GM21825 (cell line): Measurements from ENCODE around the gene PEX14.
"Not testable (repeated sequence)": the region's sequence is repeated elsewhere in the genome, so short reads cannot be mapped to it uniquely, and the experiment has no call there.

ENCODE experiments used
- ATAC-seq: cut with Tn5 transposase; IDR thresholded peaks from one replicate; pipeline ENCODE4 v1.9.1; 2021; ENCODE audit warnings: mild to moderate bottlenecking, moderate library complexity; ENCODE audit not compliant: unreplicated experiment

PEX14 gene, protein sequence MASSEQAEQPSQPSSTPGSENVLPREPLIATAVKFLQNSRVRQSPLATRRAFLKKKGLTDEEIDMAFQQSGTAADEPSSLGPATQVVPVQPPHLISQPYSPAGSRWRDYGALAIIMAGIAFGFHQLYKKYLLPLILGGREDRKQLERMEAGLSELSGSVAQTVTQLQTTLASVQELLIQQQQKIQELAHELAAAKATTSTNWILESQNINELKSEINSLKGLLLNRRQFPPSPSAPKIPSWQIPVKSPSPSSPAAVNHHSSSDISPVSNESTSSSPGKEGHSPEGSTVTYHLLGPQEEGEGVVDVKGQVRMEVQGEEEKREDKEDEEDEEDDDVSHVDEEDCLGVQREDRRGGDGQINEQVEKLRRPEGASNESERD

GRCh38 chr1:10474613-10475507 lies at the start of gene PEX14:
PEX14 (plus strand) TSS chr1:10474950; CDS start chr1:10474967, 17 bp downstream.
- ATAC-seq = peak; percentile 61

- not testable (repeated sequence) for ATAC-seq
Measured at GRCh38 chr1:10425826-10426534, 48.8 kb upstream of the PEX14 start.

DNA sequence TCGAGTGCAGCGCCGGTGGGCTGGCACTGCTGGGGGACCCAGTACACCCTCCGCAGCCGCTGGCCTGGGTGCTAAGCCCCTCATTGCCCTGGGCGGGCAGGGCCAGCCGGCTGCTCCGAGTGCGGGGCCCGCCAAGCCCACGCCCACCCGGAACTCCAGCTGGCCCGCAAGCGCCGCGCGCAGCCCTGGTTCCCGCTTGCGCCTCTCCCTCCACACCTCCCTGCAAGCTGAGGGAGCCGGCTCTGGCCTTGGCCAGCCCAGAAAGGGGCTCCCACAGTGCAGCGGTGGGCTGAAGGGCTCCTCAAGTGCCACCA lies 48.3 kb upstream of the PEX14 start:
- not testable (repeated sequence) for ATAC-seq

- no peak for ATAC-seq
Measured at GRCh38 chr1:10428984-10429383, 45.8 kb upstream of the PEX14 start.

- ATAC-seq = no peak
Measured at GRCh38 chr1:10429868-10430215, 44.9 kb upstream of the PEX14 start.

DNA sequence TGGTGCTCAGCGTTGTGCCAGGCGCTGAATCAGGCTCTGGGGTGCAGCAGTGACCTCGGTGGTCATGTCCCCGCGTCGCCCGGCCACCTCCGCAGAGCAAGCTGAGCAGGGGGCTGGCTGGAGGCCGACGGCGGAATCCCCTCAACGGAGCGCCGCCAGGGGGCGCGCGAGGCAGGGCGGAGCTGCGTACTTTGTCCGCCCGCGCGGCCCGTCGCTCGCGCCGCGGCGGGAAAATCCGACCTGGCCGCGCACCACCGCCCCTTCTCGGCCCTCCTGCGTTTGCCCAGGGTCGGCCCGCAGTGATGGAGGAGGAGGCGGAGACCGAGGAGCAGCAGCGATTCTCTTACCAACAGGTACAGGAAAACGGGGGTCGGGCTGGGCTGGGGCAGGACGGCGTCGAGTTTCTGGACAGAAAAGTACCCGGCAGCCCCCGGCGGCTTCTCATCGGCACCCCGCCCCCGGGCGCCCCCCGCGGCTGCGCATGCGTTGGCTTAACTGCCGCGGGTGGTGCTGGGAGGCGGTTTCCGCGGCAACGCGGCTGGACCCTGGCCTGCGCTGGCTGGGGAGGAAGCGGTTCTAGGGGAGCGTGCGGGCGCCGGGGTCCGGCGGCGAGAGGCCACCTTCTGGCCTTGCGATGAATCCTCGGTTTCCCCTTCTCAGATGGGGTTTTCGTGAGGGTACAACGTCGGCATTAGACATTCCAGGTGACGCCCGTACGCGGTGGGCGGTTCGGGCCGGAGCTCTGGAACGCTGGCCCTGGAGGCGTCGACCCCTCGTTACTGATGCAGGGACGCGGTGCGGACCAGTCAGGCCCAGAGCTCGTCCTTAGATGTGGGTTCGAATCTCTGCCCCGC lies 44.3 kb upstream of the PEX14 start, which contains the start of gene CENPS:
TSS of gene CENPS (plus strand) at position 218 of the 854 bp plus-strand sequence. CDS start at position 303, 85 bp downstream.
- peak; percentile 75 for ATAC-seq

DNA sequence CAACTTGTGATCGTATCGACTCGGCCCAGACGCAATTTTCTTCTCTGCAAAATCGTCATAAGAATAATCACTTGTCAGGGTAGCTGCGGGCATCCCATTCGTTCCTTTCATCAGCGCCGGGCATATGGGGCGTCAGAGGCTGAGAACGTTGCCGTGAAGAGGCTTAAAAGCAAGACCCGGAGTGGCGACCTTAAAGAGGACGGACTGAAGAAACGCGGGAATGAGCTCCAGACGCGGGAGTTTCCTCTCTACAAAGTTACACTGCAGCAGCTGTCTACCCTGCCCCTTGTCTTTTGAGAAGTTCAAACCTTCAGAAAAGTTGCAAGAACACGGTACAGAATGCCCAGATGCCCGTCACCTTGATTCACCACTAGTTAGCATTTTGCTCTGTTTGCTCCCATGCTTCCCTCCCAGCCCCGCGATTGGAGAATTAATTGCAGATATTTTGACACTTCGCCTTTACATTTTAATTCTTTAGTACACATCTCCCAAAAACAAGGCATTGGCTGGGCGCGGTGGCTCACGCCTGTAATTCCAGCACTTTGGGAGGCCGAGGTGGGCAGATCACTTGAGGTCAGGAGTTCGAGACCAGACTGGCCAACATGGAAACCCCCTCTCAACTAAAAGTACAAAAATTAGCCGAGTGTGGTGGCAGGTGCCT lies 43.5 kb upstream of the PEX14 start:
- ATAC-seq = no peak

DNA sequence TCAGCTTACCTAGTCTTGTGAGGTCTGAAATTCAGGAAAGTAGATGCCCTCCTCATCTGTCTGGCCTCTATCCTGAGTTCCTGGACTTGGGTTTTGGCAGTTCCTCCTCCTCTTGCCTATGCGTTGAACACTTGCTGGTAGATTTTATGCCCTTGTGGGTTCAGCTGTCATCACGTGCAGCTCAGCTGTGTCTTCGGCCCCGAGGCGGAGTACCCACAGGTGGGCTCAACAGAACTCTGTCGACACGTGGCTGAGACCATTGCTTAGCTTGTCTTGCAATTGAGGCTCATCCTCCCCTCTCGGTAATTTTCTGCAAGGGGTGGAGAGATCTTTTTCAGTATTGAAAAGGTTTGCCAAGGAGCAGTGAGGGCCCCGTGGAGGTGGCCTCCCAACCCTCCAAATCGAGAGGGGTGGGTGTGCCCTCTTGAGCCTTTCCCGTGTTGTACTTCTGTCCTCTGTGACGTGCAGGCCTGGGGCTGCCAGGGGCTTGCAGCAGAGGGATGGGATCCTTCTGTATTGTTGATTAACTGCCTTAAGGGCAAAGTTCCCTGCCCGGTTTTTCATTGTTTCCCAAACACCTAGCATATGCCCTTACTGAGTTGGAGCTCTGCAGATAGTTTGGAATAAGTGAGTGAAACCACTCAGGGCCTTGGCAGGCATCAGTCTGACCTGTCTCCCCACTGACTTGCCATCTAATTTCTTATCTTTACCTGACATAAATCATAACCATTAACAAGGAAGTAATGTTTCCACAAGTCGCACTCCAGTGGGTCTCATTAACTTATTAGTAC lies 41.6 kb upstream of the PEX14 start:
- no peak for ATAC-seq

DNA sequence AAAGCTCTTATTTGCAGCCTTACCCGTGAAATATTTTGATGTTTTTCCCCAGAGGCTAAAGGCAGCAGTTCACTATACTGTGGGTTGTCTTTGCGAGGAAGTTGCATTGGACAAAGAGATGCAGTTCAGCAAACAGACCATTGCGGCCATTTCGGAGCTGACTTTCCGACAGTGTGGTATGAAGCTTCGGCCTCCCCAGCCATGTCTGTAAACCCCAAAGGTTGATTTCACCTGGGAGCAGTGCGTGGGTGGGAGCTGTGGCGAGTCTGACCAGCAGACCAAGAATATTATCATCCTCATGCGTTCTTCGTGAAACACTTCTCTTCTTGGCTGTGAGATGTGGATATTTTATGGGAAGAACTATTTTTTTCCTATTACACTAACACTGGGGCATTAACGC lies 41.0 kb upstream of the PEX14 start:
- no peak for ATAC-seq

DNA sequence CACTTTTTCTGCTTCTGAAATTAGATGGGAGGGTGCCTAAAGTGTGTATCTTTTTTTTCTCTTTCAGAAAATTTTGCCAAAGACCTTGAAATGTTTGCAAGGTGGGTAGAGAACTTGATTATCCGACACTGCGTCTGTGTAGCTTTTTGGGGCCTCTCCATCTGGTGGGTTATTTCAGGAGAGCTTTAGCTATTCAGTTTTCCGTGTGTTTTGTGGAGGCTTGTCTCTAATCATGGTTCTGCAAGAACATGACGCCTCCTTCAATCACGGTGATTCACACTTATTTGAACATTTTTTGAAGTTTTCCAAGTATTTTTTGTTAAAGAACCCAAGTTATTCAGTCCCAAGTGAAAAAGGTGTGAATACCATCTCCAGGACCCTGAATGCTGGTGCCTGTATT lies 40.2 kb upstream of the PEX14 start:
- no peak for ATAC-seq

DNA sequence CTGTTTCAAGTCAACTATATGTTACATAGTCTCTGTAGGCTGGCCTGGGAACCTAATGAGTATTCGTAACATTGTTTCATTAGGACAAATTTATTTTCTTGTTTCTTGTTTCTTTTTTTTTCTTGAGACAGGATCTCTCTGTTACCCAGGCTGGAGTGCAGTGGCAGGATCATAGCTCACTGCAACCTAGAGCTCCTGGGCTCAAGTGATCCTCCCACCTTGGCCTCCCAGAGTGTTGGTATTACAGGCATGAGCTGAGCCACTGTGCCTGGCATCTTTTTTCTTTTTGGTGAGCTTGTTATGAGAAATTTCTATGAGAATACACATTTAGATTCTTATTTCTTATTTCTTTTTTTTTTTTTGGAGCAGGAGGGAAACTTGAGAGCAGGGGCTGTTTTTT lies 37.7 kb upstream of the PEX14 start:
- ATAC-seq = no peak

GRCh38 chr1:10438677-10439163 lies 36.0 kb upstream of the PEX14 start:
- no peak for ATAC-seq

- no peak for ATAC-seq
Measured at GRCh38 chr1:10440305-10440704, 34.4 kb upstream of the PEX14 start.

GRCh38 chr1:10440794-10441193 lies 34.0 kb upstream of the PEX14 start:
- ATAC-seq = no peak

GRCh38 chr1:10444248-10444647 lies 30.5 kb upstream of the PEX14 start:
- ATAC-seq = no peak

DNA sequence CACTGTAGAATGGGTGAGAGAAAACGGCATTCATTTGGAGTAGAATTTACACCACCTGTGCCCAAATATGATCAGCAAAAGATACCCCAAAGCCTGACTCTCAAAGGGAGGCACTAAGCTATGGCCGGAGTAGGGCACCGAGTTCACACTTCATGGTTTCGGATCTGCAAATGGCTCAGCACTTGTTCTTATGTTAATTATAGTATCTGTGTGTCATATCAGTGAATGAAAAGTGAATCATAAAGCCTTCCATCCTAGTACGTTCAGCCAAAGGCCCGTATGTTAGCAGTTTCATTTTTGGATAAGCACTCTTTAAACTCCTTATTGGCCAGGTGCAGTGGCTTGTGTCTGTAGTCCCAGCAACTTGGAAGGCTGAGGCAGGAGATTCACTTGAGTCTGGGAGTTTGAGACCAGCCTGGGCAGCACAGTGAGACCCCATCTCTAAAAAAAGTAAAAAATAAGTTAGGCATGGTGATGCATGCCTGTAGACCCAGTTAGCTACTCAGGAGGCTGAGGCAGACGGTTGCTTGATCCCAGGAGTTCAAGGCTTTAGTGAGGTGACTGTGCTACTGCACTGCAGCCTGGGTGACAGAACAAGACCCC lies 29.9 kb upstream of the PEX14 start:
- ATAC-seq = no peak

DNA sequence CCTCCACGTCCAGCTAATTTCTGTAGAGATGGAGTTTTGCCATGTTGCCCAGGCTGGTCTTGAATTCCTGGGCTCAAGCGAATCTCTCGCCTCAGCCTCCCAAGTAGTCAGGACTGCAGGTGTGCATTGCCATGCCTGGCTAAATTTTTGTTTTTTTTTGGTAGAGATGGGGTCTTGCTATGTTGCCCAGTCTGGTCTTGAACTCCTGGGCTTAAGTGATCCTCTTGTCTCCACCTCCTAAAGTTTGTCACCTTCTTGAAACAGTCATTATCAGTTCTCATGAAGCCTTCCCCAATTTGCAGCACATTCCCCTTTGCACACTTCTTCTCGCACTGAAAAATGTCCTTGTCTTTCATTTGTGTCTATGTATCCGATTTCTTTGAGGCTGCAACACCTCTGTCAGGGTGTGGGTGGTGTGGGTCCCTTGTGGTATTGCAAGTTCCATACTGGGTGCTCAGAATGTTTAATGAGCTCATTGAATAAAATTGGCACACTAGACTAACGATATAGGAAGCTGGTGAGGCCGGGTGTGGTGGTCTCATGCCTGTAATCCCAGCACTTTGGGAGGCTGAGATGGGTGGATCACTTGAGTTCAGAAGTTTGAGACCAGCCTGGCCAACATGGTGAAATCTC lies 27.8 kb upstream of the PEX14 start:
- ATAC-seq = no peak

DNA sequence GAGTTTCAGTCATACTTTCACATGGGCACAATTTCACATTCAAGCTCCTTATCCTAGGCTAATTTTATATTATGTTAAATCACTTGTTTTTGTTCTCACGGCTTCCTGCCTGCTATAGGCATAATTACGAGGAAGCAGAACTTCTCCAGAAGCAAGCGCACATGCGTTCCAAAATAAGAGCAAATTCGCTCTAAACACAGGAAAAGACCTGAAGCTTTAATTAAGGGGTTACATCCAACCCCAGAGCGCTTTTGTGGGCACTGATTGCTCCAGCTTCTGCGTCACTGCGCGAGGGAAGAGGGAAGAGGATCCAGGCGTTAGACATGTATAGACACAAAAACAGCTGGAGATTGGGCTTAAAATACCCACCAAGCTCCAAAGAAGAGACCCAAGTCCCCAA lies 25.0 kb upstream of the PEX14 start, which contains the start of gene CORT:
TSS of gene CORT (plus strand) at position 281 of the 400 bp plus-strand sequence. CDS start 193 bp downstream, outside the sequence.
- no peak for ATAC-seq
